ENCODE results near the gene PRUNE2.
A peak's percentile ranks its signal among the peaks of the same experiment; 100 is the strongest.

Gene PRUNE2

GRCh38 chr9:76570826-76571225 is 335.1 kb downstream of the PRUNE2 start:
- Histone ChIP-seq H3K4me1 (no peaks in the 10 kb centered on the region), H3K4me3 (no peak overlapping the region), H3K27me3 (peaks cover 0 to 16% of the 10 kb centered on the region in 2 donors), H3K36me3 (peaks cover 0 to 4% (median 0%) of the 10 kb centered on the region in 3 donors), H3K27ac (no peak overlapping the region), H3K9me3 (peaks cover 0 to 3% (median 0%) of the 10 kb centered on the region in 3 donors)
- intact Hi-C loops (cut with DNase I; ENCODE audit: low total_unique reads), result no loop called here
- no peak for TF ChIP-seq CTCF (IDR thresholded peaks at IDR 0.05)
- DNase-seq, result no peak

GRCh38 chr9:76567086-76567485 is 338.8 kb downstream of the PRUNE2 start:
- peaks cover 0 to 9% of the 10 kb centered on the region in 2 donors for H3K27me3 ChIP-seq
- H3K36me3 ChIP-seq, result peaks cover 0 to 4% (median 0%) of the 10 kb centered on the region in 3 donors
- no peak overlapping the region for H3K27ac ChIP-seq
- intact Hi-C loops (cut with DNase I; ENCODE audit: low total_unique reads), result no loop called here
- TF ChIP-seq CTCF (IDR thresholded peaks at IDR 0.05), result no peak
- H3K9me3 ChIP-seq, result peaks cover 0 to 3% (median 0%) of the 10 kb centered on the region in 3 donors
- H3K4me3 ChIP-seq, result no peak overlapping the region
- no peak for DNase-seq
- H3K4me1 ChIP-seq, result peaks cover 0 to 6% (median 0%) of the 10 kb centered on the region in 4 donors

GRCh38 chr9:76564297-76564696 is 341.6 kb downstream of the PRUNE2 start:
- Histone ChIP-seq H3K36me3 (no peaks in the 10 kb centered on the region), H3K4me1 (peaks cover 0 to 19% (median 2%) of the 10 kb centered on the region in 4 donors), H3K27ac (no peak overlapping the region), H3K9me3 (no peaks in the 10 kb centered on the region), H3K4me3 (no peak overlapping the region), H3K27me3 (no peaks in the 10 kb centered on the region)
- DNase-seq, result no peak
- intact Hi-C loops (cut with DNase I; ENCODE audit: low total_unique reads), result no loop called here
- TF ChIP-seq CTCF (IDR thresholded peaks at IDR 0.05), result no peak

- no peak for TF ChIP-seq CTCF (IDR thresholded peaks at IDR 0.05)
- no peaks in the 10 kb centered on the region for H3K27me3 ChIP-seq
- DNase-seq, result no peak
- no peak overlapping the region for H3K4me3 ChIP-seq
- no peak overlapping the region for H3K27ac ChIP-seq
- H3K36me3 ChIP-seq, result no peaks in the 10 kb centered on the region
- no peaks in the 10 kb centered on the region for H3K9me3 ChIP-seq
- H3K4me1 ChIP-seq, result peaks cover 0 to 19% (median 2%) of the 10 kb centered on the region in 4 donors
- intact Hi-C loops (cut with DNase I; ENCODE audit: low total_unique reads), result no loop called here
Observed at GRCh38 chr9:76562511-76562911, 343.4 kb downstream of the PRUNE2 start.

GRCh38 chr9:76561900-76562299 is 344.0 kb downstream of the PRUNE2 start:
- no peak for TF ChIP-seq CTCF (IDR thresholded peaks at IDR 0.05)
- peak overlapping the region in 1 of 2 donors; percentile 36 for H3K27ac ChIP-seq
- no peak for DNase-seq
- peaks cover 0 to 19% (median 2%) of the 10 kb centered on the region in 4 donors for H3K4me1 ChIP-seq
- H3K4me3 ChIP-seq, result no peak overlapping the region
- intact Hi-C loops (cut with DNase I; ENCODE audit: low total_unique reads), result no loop called here
- no peaks in the 10 kb centered on the region for H3K36me3 ChIP-seq
- no peaks in the 10 kb centered on the region for H3K9me3 ChIP-seq
- no peaks in the 10 kb centered on the region for H3K27me3 ChIP-seq
